Neural cell (in vitro differentiated cells): Measurements from ENCODE around the gene BICRA. TPM values are rescaled to one million over a fixed set of nuclear protein-coding genes. Genes with fewer than 3 reads are reported as not detected.

Source experiments
- H2AFZ ChIP-seq: fragments of 200-600, 300-800 bp; sonication (generic), shearing (Covaris generic); 2 replicates; pipeline ENCODE4 v1.6.0; 2014; ENCODE audit warnings: low read depth, mild to moderate bottlenecking, antibody characterized with exemption, low read length, moderate library complexity
- H3F3A ChIP-seq: fragments of 200-600 bp; shearing (Covaris generic); 2 replicates; pipeline ENCODE4 v1.6.1; 2016; ENCODE audit warnings: mild to moderate bottlenecking, moderate library complexity, mixed read lengths, antibody characterized with exemption, low read length; ENCODE audit not compliant: insufficient read depth, poor library complexity, severe bottlenecking
- H3K27ac ChIP-seq: fragments of 200-600, 300-800 bp; sonication (generic), shearing (Covaris generic); 2 replicates; pipeline ENCODE4 v1.5.1; 2014; ENCODE audit warnings: mild to moderate bottlenecking, low read length, moderate library complexity
- H3K27me3 ChIP-seq: fragments of 300-800, 200-600 bp; sonication (generic), shearing (Covaris generic); 2 replicates; pipeline ENCODE4 v1.6.0; 2014; ENCODE audit warnings: mild to moderate bottlenecking, low read depth, low read length, moderate library complexity; ENCODE audit not compliant: insufficient read depth
- H3K36me3 ChIP-seq: fragments of 300-800, 200-600 bp; sonication (generic), shearing (Covaris generic); 2 replicates; pipeline ENCODE4 v1.5.1; 2014; ENCODE audit warnings: mild to moderate bottlenecking, antibody characterized with exemption, low read length, moderate library complexity; ENCODE audit not compliant: insufficient read depth
- H3K4me2 ChIP-seq: fragments of 300-800, 200-600 bp; sonication (generic), shearing (Covaris generic); 2 replicates; pipeline ENCODE4 v1.6.0; 2014; ENCODE audit warnings: mild to moderate bottlenecking, low read length
- H3K4me3 ChIP-seq: fragments of 300-800, 200-600 bp; sonication (generic), shearing (Covaris generic); 2 replicates; pipeline ENCODE4 v1.5.1; 2014; ENCODE audit warnings: mild to moderate bottlenecking, low read length, moderate library complexity
- H3K79me2 ChIP-seq: fragments of 200-600 bp; shearing (Covaris generic); replicated peaks from 2 replicates; pipeline ENCODE4 v1.6.0; 2014; ENCODE audit warnings: mild to moderate bottlenecking, low read length, moderate library complexity; ENCODE audit not compliant: insufficient read depth
- H3K9ac ChIP-seq: fragments of 300-800, 200-600 bp; sonication (generic), shearing (Covaris generic); 2 replicates; pipeline ENCODE4 v1.6.1; 2016; ENCODE audit warnings: mild to moderate bottlenecking, low read length, mixed read lengths
- H3K9me2 ChIP-seq: fragments of 200-600 bp; shearing (Covaris generic); 2 replicates; pipeline ENCODE4 v1.6.1; 2016; ENCODE audit warnings: mild to moderate bottlenecking, low read length, mixed read lengths; ENCODE audit not compliant: insufficient read depth
- H3K9me3 ChIP-seq: fragments of 200-600, 300-800 bp; sonication (generic), shearing (Covaris generic); 2 replicates; pipeline ENCODE4 v1.6.1; 2016; ENCODE audit warnings: mild to moderate bottlenecking, mixed run types, low read length, moderate library complexity, mixed read lengths
- H4K20me1 ChIP-seq: fragments of 200-600 bp; shearing (Covaris generic); 2 replicates; pipeline ENCODE4 v1.6.1; 2016; ENCODE audit warnings: mild to moderate bottlenecking, mixed run types; ENCODE audit not compliant: insufficient read depth
- CTCF ChIP-seq: fragments of 450-650 bp; IDR thresholded peaks from 2 replicates; pipeline ENCODE4 v1.5.1; 2014; ENCODE audit warnings: antibody characterized with exemption, mild to moderate bottlenecking, moderate library complexity; ENCODE audit not compliant: poor library complexity, severe bottlenecking
- EP300 ChIP-seq: fragments of 450-650 bp; conservative IDR thresholded peaks from 2 replicates; pipeline ENCODE4 v1.6.1; 2014; ENCODE audit warnings: antibody characterized with exemption, mild to moderate bottlenecking, moderate library complexity; ENCODE audit not compliant: poor library complexity, severe bottlenecking
- EZH2 ChIP-seq: fragments of 200-600, 300-800 bp; shearing (Covaris generic), sonication (generic); IDR thresholded peaks from 2 replicates; pipeline ENCODE4 v1.6.1; 2014; ENCODE audit warnings: antibody characterized with exemption, low read length, borderline replicate concordance, mild to moderate bottlenecking; ENCODE audit not compliant: insufficient read depth, poor library complexity, severe bottlenecking
- MXI1 ChIP-seq: fragments of 450-650 bp; conservative IDR thresholded peaks from 2 replicates; pipeline ENCODE4 v1.6.1; 2014; ENCODE audit warnings: antibody characterized with exemption, mild to moderate bottlenecking; ENCODE audit not compliant: poor library complexity, severe bottlenecking
- POLR2AphosphoS5 ChIP-seq: IDR thresholded peaks from 2 replicates; pipeline ENCODE4 v1.6.1; 2012
- RAD21 ChIP-seq: fragments of 450-650 bp; conservative IDR thresholded peaks from 2 replicates; pipeline ENCODE4 v1.6.1; 2014; ENCODE audit warnings: antibody characterized with exemption, mild to moderate bottlenecking, moderate library complexity
- SMC3 ChIP-seq: fragments of 450-650 bp; conservative IDR thresholded peaks from 2 replicates; pipeline ENCODE4 v1.6.1; 2014; ENCODE audit warnings: antibody characterized with exemption, mild to moderate bottlenecking, moderate library complexity; ENCODE audit not compliant: poor library complexity
- TAF1 ChIP-seq: IDR thresholded peaks from 2 replicates; pipeline ENCODE4 v1.6.1; 2012; ENCODE audit warnings: low read depth
- polyA plus RNA-seq: library from polyadenylated mRNA; depleted of rRNA; stranded (reverse); fragments of >200 nt; gene quantifications from 2 replicates; pipeline ENCODE4 v1.2.3, GENCODE V29; 2014
- TF ChIP-seq, protein P1 (sequence below): IDR thresholded peaks from 2 replicates; pipeline ENCODE4 v1.6.1; 2012; ENCODE audit warnings: borderline replicate concordance

BICRA gene
- polyA plus RNA-seq, 1 donor from 2014 or later, result 0.11 TPM

GRCh38 chr19:47691090-47691489, 82.2 kb downstream of the BICRA start:
- H3K36me3 ChIP-seq, result no peaks in the 10 kb centered on the region

GRCh38 chr19:47691782-47692181, 82.8 kb downstream of the BICRA start:
- no peak overlapping the region for H3K27ac ChIP-seq
- H2AFZ ChIP-seq, result no peak overlapping the region
- H3K27me3 ChIP-seq, result no peaks in the 10 kb centered on the region
- H3K79me2 ChIP-seq, result peaks cover 3% of the 10 kb centered on the region
- no peaks in the 10 kb centered on the region for H4K20me1 ChIP-seq
- no peaks in the 10 kb centered on the region for H3K9me3 ChIP-seq
- H3K4me2 ChIP-seq, result no peak overlapping the region
- no peak for TF ChIP-seq EZH2
- TF ChIP-seq, protein P1, sequence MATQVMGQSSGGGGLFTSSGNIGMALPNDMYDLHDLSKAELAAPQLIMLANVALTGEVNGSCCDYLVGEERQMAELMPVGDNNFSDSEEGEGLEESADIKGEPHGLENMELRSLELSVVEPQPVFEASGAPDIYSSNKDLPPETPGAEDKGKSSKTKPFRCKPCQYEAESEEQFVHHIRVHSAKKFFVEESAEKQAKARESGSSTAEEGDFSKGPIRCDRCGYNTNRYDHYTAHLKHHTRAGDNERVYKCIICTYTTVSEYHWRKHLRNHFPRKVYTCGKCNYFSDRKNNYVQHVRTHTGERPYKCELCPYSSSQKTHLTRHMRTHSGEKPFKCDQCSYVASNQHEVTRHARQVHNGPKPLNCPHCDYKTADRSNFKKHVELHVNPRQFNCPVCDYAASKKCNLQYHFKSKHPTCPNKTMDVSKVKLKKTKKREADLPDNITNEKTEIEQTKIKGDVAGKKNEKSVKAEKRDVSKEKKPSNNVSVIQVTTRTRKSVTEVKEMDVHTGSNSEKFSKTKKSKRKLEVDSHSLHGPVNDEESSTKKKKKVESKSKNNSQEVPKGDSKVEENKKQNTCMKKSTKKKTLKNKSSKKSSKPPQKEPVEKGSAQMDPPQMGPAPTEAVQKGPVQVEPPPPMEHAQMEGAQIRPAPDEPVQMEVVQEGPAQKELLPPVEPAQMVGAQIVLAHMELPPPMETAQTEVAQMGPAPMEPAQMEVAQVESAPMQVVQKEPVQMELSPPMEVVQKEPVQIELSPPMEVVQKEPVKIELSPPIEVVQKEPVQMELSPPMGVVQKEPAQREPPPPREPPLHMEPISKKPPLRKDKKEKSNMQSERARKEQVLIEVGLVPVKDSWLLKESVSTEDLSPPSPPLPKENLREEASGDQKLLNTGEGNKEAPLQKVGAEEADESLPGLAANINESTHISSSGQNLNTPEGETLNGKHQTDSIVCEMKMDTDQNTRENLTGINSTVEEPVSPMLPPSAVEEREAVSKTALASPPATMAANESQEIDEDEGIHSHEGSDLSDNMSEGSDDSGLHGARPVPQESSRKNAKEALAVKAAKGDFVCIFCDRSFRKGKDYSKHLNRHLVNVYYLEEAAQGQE, result no peak
- no peak for TF ChIP-seq CTCF
- no peak for TF ChIP-seq MXI1
- no peak for TF ChIP-seq POLR2AphosphoS5
- no peak for TF ChIP-seq TAF1
- TF ChIP-seq SMC3, result no peak
- TF ChIP-seq EP300, result no peak
- no peak for TF ChIP-seq RAD21
- H3K36me3 ChIP-seq, result no peaks in the 10 kb centered on the region
- H3F3A ChIP-seq, result no peaks in the 10 kb centered on the region
- H3K9me2 ChIP-seq, result no peaks in the 10 kb centered on the region
- no peak overlapping the region for H3K4me3 ChIP-seq
- H3K9ac ChIP-seq, result no peak overlapping the region

More at GRCh38 chr19:47691090-47691489, 82.2 kb downstream of the BICRA start:
- H3K27me3 ChIP-seq, result no peaks in the 10 kb centered on the region
- H3K4me2 ChIP-seq, result no peak overlapping the region
- H3F3A ChIP-seq, result no peaks in the 10 kb centered on the region
- no peaks in the 10 kb centered on the region for H3K9me2 ChIP-seq
- no peak overlapping the region for H2AFZ ChIP-seq
- H3K9ac ChIP-seq, result no peak overlapping the region
- no peak overlapping the region for H3K4me3 ChIP-seq
- peaks cover 3% of the 10 kb centered on the region for H3K79me2 ChIP-seq
- no peak for TF ChIP-seq RAD21
- no peak for TF ChIP-seq MXI1
- no peak for TF ChIP-seq TAF1
- TF ChIP-seq POLR2AphosphoS5, result no peak
- TF ChIP-seq EZH2, result no peak
- TF ChIP-seq, protein P1, result no peak
- no peak for TF ChIP-seq CTCF
- no peak for TF ChIP-seq EP300
- no peak for TF ChIP-seq SMC3
- H4K20me1 ChIP-seq, result no peaks in the 10 kb centered on the region
- no peaks in the 10 kb centered on the region for H3K9me3 ChIP-seq
- no peak overlapping the region for H3K27ac ChIP-seq
